SK-N-SH (cell line): ENCODE measurements around the gene NCR1. TPM values are rescaled to one million over a fixed set of nuclear protein-coding genes. Genes with fewer than 3 reads are reported as not detected.

Experiments
- CTCF ChIA-PET: fragments of 300-600, 350-600 bp; formaldehyde crosslinking; extraction: SDS; loops from one replicate; lab custom pipeline; 2021; lab: Yijun Ruan, JAX
- POLR2A ChIA-PET: fragments of 350-600 bp; sonication (Branson Sonifier 250); formaldehyde crosslinking; extraction: SDS; loops from one replicate; lab custom pipeline; 2020; ENCODE audit warnings: antibody characterized with exemption, inconsistent platforms; lab: Yijun Ruan, JAX
- DNase-seq: peaks from one replicate; pipeline ENCODE4 v3.0.0; 2012
- H2AFZ ChIP-seq: fragments of 200-600 bp; sonication (generic); 2 replicates; pipeline ENCODE4 v1.8.1; 2016; ENCODE audit warnings: antibody characterized with exemption, mild to moderate bottlenecking, low read depth
- H3F3A ChIP-seq: fragments of 200-600 bp; sonication (generic); replicated peaks from 2 replicates; pipeline ENCODE3; 2016; ENCODE audit warnings: antibody characterized with exemption, mild to moderate bottlenecking; ENCODE audit not compliant: insufficient read depth
- H3K27ac ChIP-seq, 2 experiments: fragments of 200-500 bp in 1 of 2; fragments of 200-600 bp in 1 of 2; sonication (Bioruptor generic) in 1 of 2; sonication (generic), shearing (Covaris generic) in 1 of 2; 2 replicates each; pipeline versions ENCODE4 v1.5.1 to v1.6.1; 2014 to 2016; ENCODE audit warnings: low read depth in 2 of 2, inconsistent platforms in 1 of 2, low read length in 1 of 2, mild to moderate bottlenecking in 1 of 2, mixed read lengths in 1 of 2
- H3K27me3 ChIP-seq: fragments of 200-600 bp; sonication (generic), shearing (Covaris generic); 2 replicates; pipeline ENCODE4 v1.6.1; 2016; ENCODE audit warnings: mixed run types; ENCODE audit not compliant: insufficient read depth
- H3K36me3 ChIP-seq, 2 experiments: fragments of 200-500 bp in 1 of 2; fragments of 200-600 bp in 1 of 2; sonication (Bioruptor generic) in 1 of 2; sonication (generic) in 1 of 2; replicated peaks in 1 of 2; 2 replicates each; pipeline versions ENCODE3 to v1.5.1; 2014 to 2016; ENCODE audit warnings: low read length in 1 of 2, mild to moderate bottlenecking in 1 of 2; ENCODE audit not compliant: insufficient read depth in 2 of 2, control insufficient read depth in 1 of 2
- H3K4me1 ChIP-seq, 2 experiments: fragments of 200-500 bp in 1 of 2; fragments of 200-600 bp in 1 of 2; sonication (Bioruptor generic) in 1 of 2; sonication (generic), shearing (Covaris generic) in 1 of 2; 2 replicates each; pipeline versions ENCODE4 v1.5.1 to v1.6.1; 2014 to 2016; ENCODE audit warnings: low read depth in 1 of 2, low read length in 1 of 2, mixed run types in 1 of 2; ENCODE audit not compliant: insufficient read depth in 2 of 2, control insufficient read depth in 1 of 2
- H3K4me2 ChIP-seq: fragments of 200-600 bp; sonication (generic), shearing (Covaris generic); 2 replicates; pipeline ENCODE4 v1.6.1; 2017; ENCODE audit warnings: mixed run types
- H3K4me3 ChIP-seq, 2 experiments: fragments of 200-500 bp in 1 of 2; fragments of 200-600 bp in 1 of 2; sonication (Bioruptor generic) in 1 of 2; sonication (generic), shearing (Covaris generic) in 1 of 2; 2 replicates each; pipeline versions ENCODE4 v1.5.1 to v1.8.1; 2014 to 2016; ENCODE audit warnings: low read depth in 2 of 2, inconsistent platforms in 1 of 2, low read length in 1 of 2, mild to moderate bottlenecking in 1 of 2, mixed read lengths in 1 of 2, moderate library complexity in 1 of 2
- H3K79me2 ChIP-seq: fragments of 200-600 bp; sonication (generic); 2 replicates; pipeline ENCODE4 v1.8.1; 2017; ENCODE audit warnings: mild to moderate bottlenecking; ENCODE audit not compliant: insufficient read depth
- H3K9ac ChIP-seq: fragments of 200-600 bp; sonication (generic); 2 replicates; pipeline ENCODE4 v1.6.1; 2017; ENCODE audit warnings: mixed run types
- H3K9me2 ChIP-seq: fragments of 200-600 bp; sonication (generic); 2 replicates; pipeline ENCODE4 v1.6.1; 2017; ENCODE audit warnings: mixed run types
- H3K9me3 ChIP-seq: fragments of 200-600 bp; sonication (generic); 2 replicates; pipeline ENCODE4 v1.6.1; 2017; ENCODE audit warnings: mixed run types, mild to moderate bottlenecking, moderate library complexity
- H4K20me1 ChIP-seq: fragments of 200-600 bp; sonication (generic); 2 replicates; pipeline ENCODE4 v1.6.1; 2017; ENCODE audit warnings: mild to moderate bottlenecking, mixed run types; ENCODE audit not compliant: insufficient read depth
- CTCF ChIP-seq: fragments of 200-600 bp; sonication (generic); IDR thresholded peaks from 2 replicates; pipeline ENCODE4 v1.6.1; 2017; ENCODE audit warnings: antibody characterized with exemption, mild to moderate bottlenecking, moderate library complexity
- FOXJ3 ChIP-seq: sonication (generic); formaldehyde crosslinking; IDR thresholded peaks from 2 replicates; pipeline ENCODE4 v1.5.1; 2020; ENCODE audit warnings: mild to moderate bottlenecking, missing genetic modification reagents
- GABPA ChIP-seq: IDR thresholded peaks from 2 replicates; pipeline ENCODE4 v1.4.0; 2012; ENCODE audit warnings: low read depth, mild to moderate bottlenecking
- MXI1 ChIP-seq: IDR thresholded peaks from 2 replicates; pipeline ENCODE4 v1.6.1; 2012; ENCODE audit warnings: mild to moderate bottlenecking, low read depth, low read length, improper control_type of control experiment
- POLR2AphosphoS5 ChIP-seq: IDR thresholded peaks from 2 replicates; pipeline ENCODE4 v1.6.1; 2012; ENCODE audit warnings: low read depth, low read length
- RAD21 ChIP-seq: IDR thresholded peaks from 2 replicates; pipeline ENCODE4 v1.6.1; 2012; ENCODE audit warnings: mild to moderate bottlenecking, low read length
- RCOR1 ChIP-seq: fragments of 150-350 bp; IDR thresholded peaks from 2 replicates; pipeline ENCODE4 v1.6.1; 2017; ENCODE audit warnings: antibody characterized with exemption, low read length
- RFX5 ChIP-seq: IDR thresholded peaks from 2 replicates; pipeline ENCODE4 v1.6.1; 2012; ENCODE audit warnings: mild to moderate bottlenecking, improper control_type of control experiment, low read length
- SMC3 ChIP-seq: IDR thresholded peaks from 2 replicates; pipeline ENCODE4 v1.6.1; 2012; ENCODE audit warnings: low read depth, low read length, improper control_type of control experiment
- ZBTB33 ChIP-seq: IDR thresholded peaks from 2 replicates; pipeline ENCODE4 v1.4.0; 2012; ENCODE audit warnings: low read depth, borderline replicate concordance
- WGBS: methylation state at CpG from one replicate; pipeline ENCODE4 v1.1.6; 2017; ENCODE audit warnings: low lambda C conversion rate; 5-methylcytosine and 5-hydroxymethylcytosine counted together
- polyA plus RNA-seq, 3 experiments: library from polyadenylated mRNA; depleted of rRNA; stranded (reverse); fragments of >200 nt; gene quantifications; 2 replicates each; pipeline ENCODE4 v1.2.3, GENCODE V29; 2012
- TF ChIP-seq, protein P1 (sequence below): fragments of 150-350 bp; IDR thresholded peaks from 2 replicates; pipeline ENCODE4 v1.6.1; 2016; ENCODE audit warnings: mild to moderate bottlenecking, low read depth, low read length
- TF ChIP-seq, protein P2 (sequence below): fragments of 150-350 bp; IDR thresholded peaks from 2 replicates; pipeline ENCODE4 v1.6.1; 2017; ENCODE audit warnings: antibody characterized with exemption, low read length, low read depth, borderline replicate concordance
- TF ChIP-seq, protein P3 (sequence below): IDR thresholded peaks from 2 replicates; pipeline ENCODE4; 2012

NCR1 gene
- polyA plus RNA-seq, 1 of the 3 experiments (the other 2 are of a cell fraction), result not detected

GRCh38 chr19:54921082-54921481, 15.1 kb downstream of the NCR1 start:
- TF ChIP-seq RAD21 (no peak), FOXJ3 (no peak), RFX5 (no peak), ZBTB33 (no peak), SMC3 (no peak), RCOR1 (no peak)
- TF ChIP-seq, protein P1, sequence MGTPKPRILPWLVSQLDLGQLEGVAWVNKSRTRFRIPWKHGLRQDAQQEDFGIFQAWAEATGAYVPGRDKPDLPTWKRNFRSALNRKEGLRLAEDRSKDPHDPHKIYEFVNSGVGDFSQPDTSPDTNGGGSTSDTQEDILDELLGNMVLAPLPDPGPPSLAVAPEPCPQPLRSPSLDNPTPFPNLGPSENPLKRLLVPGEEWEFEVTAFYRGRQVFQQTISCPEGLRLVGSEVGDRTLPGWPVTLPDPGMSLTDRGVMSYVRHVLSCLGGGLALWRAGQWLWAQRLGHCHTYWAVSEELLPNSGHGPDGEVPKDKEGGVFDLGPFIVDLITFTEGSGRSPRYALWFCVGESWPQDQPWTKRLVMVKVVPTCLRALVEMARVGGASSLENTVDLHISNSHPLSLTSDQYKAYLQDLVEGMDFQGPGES, result no peak
- no peaks in the 10 kb centered on the region for H3K79me2 ChIP-seq
- no peak overlapping the region for H3K4me3 ChIP-seq
- WGBS, result 10% methylated on average over 7 of the region's 7 CpGs
- H3K9me2 ChIP-seq, result no peaks in the 10 kb centered on the region
- H3K27me3 ChIP-seq, result peaks cover 71% of the 10 kb centered on the region
- no peak overlapping the region for H3K27ac ChIP-seq
- H3K4me1 ChIP-seq, result no peaks in the 10 kb centered on the region
- CTCF ChIA-PET, result no interaction called here
- H2AFZ ChIP-seq, result no peak overlapping the region
- H3K9ac ChIP-seq, result no peak overlapping the region
- POLR2A ChIA-PET, result no interaction called here
- no peak overlapping the region for H3K4me2 ChIP-seq
- no peaks in the 10 kb centered on the region for H4K20me1 ChIP-seq
- H3K9me3 ChIP-seq, result no peaks in the 10 kb centered on the region
- no peaks in the 10 kb centered on the region for H3K36me3 ChIP-seq
- no peak for DNase-seq
- no peaks in the 10 kb centered on the region for H3F3A ChIP-seq

DNA sequence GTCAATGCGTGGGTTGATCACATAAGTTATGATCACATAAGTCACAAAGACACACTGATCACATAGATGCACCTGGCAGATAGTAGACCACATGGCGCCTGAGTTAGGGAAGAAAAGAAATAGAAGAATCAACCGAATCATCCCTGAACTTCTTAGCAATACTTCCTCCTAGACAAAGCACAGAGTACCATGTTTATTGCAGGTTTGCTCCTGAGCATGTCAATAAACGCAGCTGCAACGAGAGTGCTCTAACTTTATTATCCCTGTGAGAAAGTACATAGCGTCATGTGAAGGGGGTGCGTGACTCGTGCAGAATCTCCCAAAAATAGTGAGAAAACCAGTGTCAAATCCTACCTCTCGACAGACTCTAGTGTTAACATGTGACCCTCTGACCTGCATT, 17.3 kb downstream of the NCR1 start:
- no peak for DNase-seq
- POLR2A ChIA-PET, result no interaction called here
- Histone ChIP-seq H3K4me3 (no peak overlapping the region), H3K27ac (no peak overlapping the region), H3K9me2 (no peaks in the 10 kb centered on the region), H3K9me3 (no peaks in the 10 kb centered on the region)
- TF ChIP-seq ZBTB33, result no peak
- TF ChIP-seq, protein P2, sequence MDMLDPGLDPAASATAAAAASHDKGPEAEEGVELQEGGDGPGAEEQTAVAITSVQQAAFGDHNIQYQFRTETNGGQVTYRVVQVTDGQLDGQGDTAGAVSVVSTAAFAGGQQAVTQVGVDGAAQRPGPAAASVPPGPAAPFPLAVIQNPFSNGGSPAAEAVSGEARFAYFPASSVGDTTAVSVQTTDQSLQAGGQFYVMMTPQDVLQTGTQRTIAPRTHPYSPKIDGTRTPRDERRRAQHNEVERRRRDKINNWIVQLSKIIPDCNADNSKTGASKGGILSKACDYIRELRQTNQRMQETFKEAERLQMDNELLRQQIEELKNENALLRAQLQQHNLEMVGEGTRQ, result no peak
- no peak for TF ChIP-seq CTCF
- no peak for TF ChIP-seq GABPA
- TF ChIP-seq, protein P3, sequence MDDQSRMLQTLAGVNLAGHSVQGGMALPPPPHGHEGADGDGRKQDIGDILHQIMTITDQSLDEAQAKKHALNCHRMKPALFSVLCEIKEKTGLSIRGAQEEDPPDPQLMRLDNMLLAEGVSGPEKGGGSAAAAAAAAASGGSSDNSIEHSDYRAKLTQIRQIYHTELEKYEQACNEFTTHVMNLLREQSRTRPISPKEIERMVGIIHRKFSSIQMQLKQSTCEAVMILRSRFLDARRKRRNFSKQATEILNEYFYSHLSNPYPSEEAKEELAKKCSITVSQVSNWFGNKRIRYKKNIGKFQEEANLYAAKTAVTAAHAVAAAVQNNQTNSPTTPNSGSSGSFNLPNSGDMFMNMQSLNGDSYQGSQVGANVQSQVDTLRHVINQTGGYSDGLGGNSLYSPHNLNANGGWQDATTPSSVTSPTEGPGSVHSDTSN, result no peak
- TF ChIP-seq POLR2AphosphoS5, result no peak
- TF ChIP-seq RAD21, result no peak
- no peak for TF ChIP-seq MXI1
- no peak for TF ChIP-seq RFX5
- TF ChIP-seq, protein P1, result no peak
- TF ChIP-seq, all 33 proteins: peak for 0
- H3F3A ChIP-seq, result no peaks in the 10 kb centered on the region
- no peaks in the 10 kb centered on the region for H3K4me1 ChIP-seq
- H3K79me2 ChIP-seq, result no peaks in the 10 kb centered on the region
- no peaks in the 10 kb centered on the region for H4K20me1 ChIP-seq
- H3K36me3 ChIP-seq, result no peaks in the 10 kb centered on the region
- H2AFZ ChIP-seq, result no peak overlapping the region
- CTCF ChIA-PET, result no interaction called here
- peaks cover 49% of the 10 kb centered on the region for H3K27me3 ChIP-seq
- no peak overlapping the region for H3K4me2 ChIP-seq
- WGBS, result 2% methylated on average over 9 of the region's 9 CpGs
- H3K9ac ChIP-seq, result no peak overlapping the region
